Measurements from ENCODE around the gene TTC1.
"Not testable (repeated sequence)": the region's sequence is repeated elsewhere in the genome, so short reads cannot be mapped to it uniquely, and the experiment has no call there.

Gene TTC1

DNA sequence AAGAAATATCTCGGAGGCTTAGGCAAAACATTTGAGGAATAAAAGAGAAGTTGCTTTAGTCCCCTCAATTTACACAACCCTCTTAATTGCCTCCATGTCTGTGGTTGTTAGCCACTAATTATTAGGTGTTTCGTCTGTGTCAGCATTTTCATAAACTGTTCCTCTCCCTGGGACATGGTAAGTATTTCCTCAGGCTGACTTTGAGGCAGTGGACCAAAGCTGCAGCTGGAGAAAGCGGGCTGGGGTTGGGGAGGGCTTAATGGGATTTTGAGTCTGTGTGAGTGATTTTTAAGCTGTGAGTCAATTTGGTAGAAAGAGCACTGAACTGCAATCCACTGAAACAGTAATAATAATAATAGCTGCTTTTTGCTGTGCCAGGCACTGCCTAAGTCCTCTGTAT, 13.0 kb upstream of the TTC1 start:
- no peaks in the 10 kb centered on the region for H3K79me1 ChIP-seq (ENCODE audit: low read depth, low read length)
- H2AFZ ChIP-seq (ENCODE audit: low read length) = no peak overlapping the region
- no peaks in the 10 kb centered on the region for H3K36me3 ChIP-seq (replicated peaks in 1 of 2; ENCODE audit: control insufficient read depth in 2 of 2, insufficient read depth in 2 of 2, low read length in 2 of 2)
- H2AK5ac ChIP-seq (ENCODE audit: low read depth, low read length) = no peak overlapping the region
- no peak overlapping the region for H2BK120ac ChIP-seq (ENCODE audit: low read depth, low read length)
- H3K27ac ChIP-seq (replicated peaks; ENCODE audit: low read length) = no peak overlapping the region
- no peak overlapping the region for H3K9ac ChIP-seq (ENCODE audit: low read depth, low read length, poor library complexity)
- H3K4ac ChIP-seq (ENCODE audit: low read length) = no peak overlapping the region
- no peak overlapping the region for H3K4me2 ChIP-seq (ENCODE audit: insufficient read depth, low read length, poor library complexity, severe bottlenecking)
- H2BK5ac ChIP-seq (ENCODE audit: low read length) = no peak overlapping the region
- H2BK12ac ChIP-seq (ENCODE audit: low read length) = no peak overlapping the region
- DNase-seq (ENCODE audit: low spot score) = no peak
- no peak overlapping the region for H3K4me3 ChIP-seq (ENCODE audit: low read length in 2 of 2)
- no peak overlapping the region for H3K14ac ChIP-seq (ENCODE audit: low read length)
- H3K9me3 ChIP-seq (replicated peaks in 1 of 2; ENCODE audit: control insufficient read depth in 2 of 2, insufficient read depth in 1 of 2, low read depth in 1 of 2, low read length in 2 of 2) = no peaks in the 10 kb centered on the region
- H3K27me3 ChIP-seq (ENCODE audit: control insufficient read depth in 3 of 3, insufficient read depth in 3 of 3, low read depth in 1 of 3, low read length in 3 of 3) = peaks cover 0 to 31% (median 0%) of the 10 kb centered on the region in 3 experiments
- no peak overlapping the region for H4K91ac ChIP-seq (ENCODE audit: low read depth, low read length, poor library complexity)
- no peaks in the 10 kb centered on the region for H3K4me1 ChIP-seq (ENCODE audit: control insufficient read depth in 2 of 2, insufficient read depth in 1 of 2, low read depth in 1 of 2, low read length in 2 of 2)
- no peak overlapping the region for H4K8ac ChIP-seq (ENCODE audit: low read depth, low read length)
- no peak overlapping the region for H3K23ac ChIP-seq (ENCODE audit: low read depth, low read length, poor library complexity)
- no peak overlapping the region for H2BK15ac ChIP-seq (ENCODE audit: low read length)
- no peak overlapping the region for H3K18ac ChIP-seq (ENCODE audit: low read length)
- no CpG with 5 or more reads among the region's 3 CpGs for WGBS, 2 donors (ENCODE audit: extremely low coverage in 2 of 2, insufficient read length in 2 of 2, insufficient replicate concordance in 1 of 2)

DNA sequence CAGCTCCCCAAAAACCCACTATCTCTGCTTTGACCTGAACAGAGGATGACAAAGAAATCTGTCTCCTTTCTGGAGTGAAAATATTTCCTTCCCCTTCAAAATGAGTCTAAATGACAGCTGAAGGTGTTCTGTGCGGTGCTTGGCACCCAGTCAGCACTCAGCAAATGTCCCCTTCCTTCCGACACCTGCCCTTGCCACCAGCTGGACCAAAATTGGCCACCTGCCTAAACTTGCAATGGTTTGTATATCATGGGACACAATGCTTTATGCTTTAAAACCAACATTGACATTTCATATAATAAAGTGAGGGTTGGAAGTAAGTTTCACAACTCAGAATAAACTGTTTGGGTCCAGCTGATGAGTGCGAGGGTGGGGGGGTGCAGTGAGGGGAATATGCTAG, 7.5 kb upstream of the TTC1 start:
- no peak overlapping the region for H3K4me3 ChIP-seq (ENCODE audit: low read length in 2 of 2)
- H3K4me1 ChIP-seq (ENCODE audit: control insufficient read depth in 2 of 2, insufficient read depth in 1 of 2, low read depth in 1 of 2, low read length in 2 of 2) = no peaks in the 10 kb centered on the region
- no peak overlapping the region for H3K27ac ChIP-seq (replicated peaks; ENCODE audit: low read length)
- H2BK12ac ChIP-seq (ENCODE audit: low read length) = no peak overlapping the region
- no peak overlapping the region for H2AK5ac ChIP-seq (ENCODE audit: low read depth, low read length)
- no peaks in the 10 kb centered on the region for H3K79me1 ChIP-seq (ENCODE audit: low read depth, low read length)
- no peak overlapping the region for H4K91ac ChIP-seq (ENCODE audit: low read depth, low read length, poor library complexity)
- no peak overlapping the region for H3K23ac ChIP-seq (ENCODE audit: low read depth, low read length, poor library complexity)
- no peak overlapping the region for H3K18ac ChIP-seq (ENCODE audit: low read length)
- no peak overlapping the region for H3K4me2 ChIP-seq (ENCODE audit: insufficient read depth, low read length, poor library complexity, severe bottlenecking)
- no peak overlapping the region for H3K14ac ChIP-seq (ENCODE audit: low read length)
- DNase-seq (ENCODE audit: low spot score) = no peak
- H3K27me3 ChIP-seq (ENCODE audit: control insufficient read depth in 3 of 3, insufficient read depth in 3 of 3, low read depth in 1 of 3, low read length in 3 of 3) = peaks cover 0 to 13% (median 0%) of the 10 kb centered on the region in 3 experiments
- no peaks in the 10 kb centered on the region for H3K9me3 ChIP-seq (replicated peaks in 1 of 2; ENCODE audit: control insufficient read depth in 2 of 2, insufficient read depth in 1 of 2, low read depth in 1 of 2, low read length in 2 of 2)
- H2BK15ac ChIP-seq (ENCODE audit: low read length) = no peak overlapping the region
- H4K8ac ChIP-seq (ENCODE audit: low read depth, low read length) = no peak overlapping the region
- no peak overlapping the region for H2BK120ac ChIP-seq (ENCODE audit: low read depth, low read length)
- no peak overlapping the region for H2BK5ac ChIP-seq (ENCODE audit: low read length)
- no peak overlapping the region for H3K9ac ChIP-seq (ENCODE audit: low read depth, low read length, poor library complexity)
- no peak overlapping the region for H2AFZ ChIP-seq (ENCODE audit: low read length)
- WGBS, 2 donors (ENCODE audit: extremely low coverage in 2 of 2, insufficient read length in 2 of 2, insufficient replicate concordance in 1 of 2) = no CpG with 5 or more reads among the region's 3 CpGs
- H3K36me3 ChIP-seq (replicated peaks in 1 of 2; ENCODE audit: control insufficient read depth in 2 of 2, insufficient read depth in 2 of 2, low read length in 2 of 2) = no peaks in the 10 kb centered on the region
- H3K4ac ChIP-seq (ENCODE audit: low read length) = no peak overlapping the region

DNA sequence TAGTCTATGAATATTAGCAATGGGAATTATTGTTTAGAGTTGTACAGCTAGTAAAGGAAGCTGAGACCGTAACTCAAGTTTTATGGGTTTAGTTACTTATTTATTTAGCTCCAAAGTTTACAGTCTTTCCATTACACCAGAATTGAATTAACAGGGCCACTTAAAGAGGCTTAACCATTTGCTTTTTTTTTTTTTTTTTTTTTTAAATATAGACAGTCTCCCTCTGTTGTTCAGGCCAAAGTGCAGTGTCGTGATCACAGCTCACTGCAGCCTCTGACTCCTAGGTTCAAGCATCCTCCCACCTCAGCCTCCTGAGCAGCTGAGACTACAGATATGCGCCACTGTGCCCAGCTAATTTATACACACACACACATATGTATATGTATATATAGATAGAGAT, 1.4 kb upstream of the TTC1 start:
- no peak overlapping the region for H2BK120ac ChIP-seq (ENCODE audit: low read depth, low read length)
- DNase-seq (ENCODE audit: low spot score) = no peak
- no peak overlapping the region for H3K23ac ChIP-seq (ENCODE audit: low read depth, low read length, poor library complexity)
- H3K9ac ChIP-seq (ENCODE audit: low read depth, low read length, poor library complexity) = no peak overlapping the region
- H4K91ac ChIP-seq (ENCODE audit: low read depth, low read length, poor library complexity) = no peak overlapping the region
- no peak overlapping the region for H2BK5ac ChIP-seq (ENCODE audit: low read length)
- no peak overlapping the region for H4K8ac ChIP-seq (ENCODE audit: low read depth, low read length)
- H3K36me3 ChIP-seq (replicated peaks in 1 of 2; ENCODE audit: control insufficient read depth in 2 of 2, insufficient read depth in 2 of 2, low read length in 2 of 2) = peaks cover 2 to 23% of the 10 kb centered on the region in 2 donors
- H2BK12ac ChIP-seq (ENCODE audit: low read length) = no peak overlapping the region
- H3K27ac ChIP-seq (replicated peaks; ENCODE audit: low read length) = no peak overlapping the region
- no peak overlapping the region for H2AFZ ChIP-seq (ENCODE audit: low read length)
- H3K14ac ChIP-seq (ENCODE audit: low read length) = no peak overlapping the region
- no peak overlapping the region for H3K4me3 ChIP-seq (ENCODE audit: low read length in 2 of 2)
- no peak overlapping the region for H3K4ac ChIP-seq (ENCODE audit: low read length)
- no peak overlapping the region for H3K18ac ChIP-seq (ENCODE audit: low read length)
- H3K79me1 ChIP-seq (ENCODE audit: low read depth, low read length) = no peaks in the 10 kb centered on the region
- H3K9me3 ChIP-seq (replicated peaks in 1 of 2; ENCODE audit: control insufficient read depth in 2 of 2, insufficient read depth in 1 of 2, low read depth in 1 of 2, low read length in 2 of 2) = no peaks in the 10 kb centered on the region
- peaks cover 0 to 2% (median 0%) of the 10 kb centered on the region in 3 experiments for H3K27me3 ChIP-seq (ENCODE audit: control insufficient read depth in 3 of 3, insufficient read depth in 3 of 3, low read depth in 1 of 3, low read length in 3 of 3)
- peaks cover 0 to 9% of the 10 kb centered on the region in 2 donors for H3K4me1 ChIP-seq (ENCODE audit: control insufficient read depth in 2 of 2, insufficient read depth in 1 of 2, low read depth in 1 of 2, low read length in 2 of 2)
- no peak overlapping the region for H2BK15ac ChIP-seq (ENCODE audit: low read length)
- no peak overlapping the region for H3K4me2 ChIP-seq (ENCODE audit: insufficient read depth, low read length, poor library complexity, severe bottlenecking)
- no peak overlapping the region for H2AK5ac ChIP-seq (ENCODE audit: low read depth, low read length)
- WGBS, 2 donors (ENCODE audit: extremely low coverage in 2 of 2, insufficient read length in 2 of 2, insufficient replicate concordance in 1 of 2) = no CpG with 5 or more reads among the region's 3 CpGs

DNA sequence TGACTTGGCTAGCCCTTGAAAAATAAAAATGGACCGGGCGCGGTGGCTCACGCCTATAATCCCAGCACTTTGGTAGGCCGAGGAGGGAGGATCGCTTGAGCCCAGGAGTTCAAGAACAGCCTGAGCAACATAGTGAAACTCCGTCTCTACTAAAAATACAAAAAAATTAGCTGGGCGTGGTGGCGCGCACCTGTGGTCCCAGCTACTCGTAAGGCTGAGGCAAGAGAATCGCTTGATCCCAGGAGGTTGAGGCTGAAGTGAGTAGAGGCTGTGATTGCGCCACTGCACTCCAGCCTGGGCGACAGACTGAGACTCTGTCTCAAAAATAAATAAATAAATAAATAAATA, 436 bp upstream of the TTC1 start:
- not testable (repeated sequence) for H3K27me3 ChIP-seq (ENCODE audit: control insufficient read depth in 3 of 3, insufficient read depth in 3 of 3, low read depth in 1 of 3, low read length in 3 of 3); H2BK15ac ChIP-seq (ENCODE audit: low read length); H3K9ac ChIP-seq (ENCODE audit: low read depth, low read length, poor library complexity); H4K91ac ChIP-seq (ENCODE audit: low read depth, low read length, poor library complexity); H3K9me3 ChIP-seq (replicated peaks in 1 of 2; ENCODE audit: control insufficient read depth in 2 of 2, insufficient read depth in 1 of 2, low read depth in 1 of 2, low read length in 2 of 2); H2AK5ac ChIP-seq (ENCODE audit: low read depth, low read length); H3K79me1 ChIP-seq (ENCODE audit: low read depth, low read length); H3K23ac ChIP-seq (ENCODE audit: low read depth, low read length, poor library complexity); H3K14ac ChIP-seq (ENCODE audit: low read length); H2BK12ac ChIP-seq (ENCODE audit: low read length); H2BK120ac ChIP-seq (ENCODE audit: low read depth, low read length); DNase-seq (ENCODE audit: low spot score); H3K4me2 ChIP-seq (ENCODE audit: insufficient read depth, low read length, poor library complexity, severe bottlenecking); H3K18ac ChIP-seq (ENCODE audit: low read length); H4K8ac ChIP-seq (ENCODE audit: low read depth, low read length); H2BK5ac ChIP-seq (ENCODE audit: low read length); H3K4ac ChIP-seq (ENCODE audit: low read length); H3K27ac ChIP-seq (replicated peaks; ENCODE audit: low read length); H3K4me1 ChIP-seq (ENCODE audit: control insufficient read depth in 2 of 2, insufficient read depth in 1 of 2, low read depth in 1 of 2, low read length in 2 of 2)
- Histone ChIP-seq H2AFZ (ENCODE audit: low read length) (peak overlapping the region; percentile 82), H3K36me3 (replicated peaks in 1 of 2; ENCODE audit: control insufficient read depth in 2 of 2, insufficient read depth in 2 of 2, low read length in 2 of 2) (peaks cover 2 to 32% of the 10 kb centered on the region in 2 donors), H3K4me3 (ENCODE audit: low read length in 2 of 2) (peak overlapping the region in 1 of 2 donors; percentile 90)
- WGBS, 2 donors (ENCODE audit: extremely low coverage in 2 of 2, insufficient read length in 2 of 2, insufficient replicate concordance in 1 of 2) = no CpG with 5 or more reads among the region's 14 CpGs

Measured in neuronal stem cell (in vitro differentiated cells).